Left lobe of liver (tissue), 2 donors: ENCODE data around the gene AGT. TPM values are rescaled to one million over a fixed set of nuclear protein-coding genes. Genes with fewer than 3 reads are reported as not detected.
A peak's percentile ranks its signal among the peaks of the same experiment; 100 is the strongest.
"Not testable (repeated sequence)": the region's sequence is repeated elsewhere in the genome, so short reads cannot be mapped to it uniquely, and the experiment has no call there.

ENCODE experiments used
- ATAC-seq: fragments of 200-7000 bp; cut with Tn5 transposase; one replicate; pipeline ENCODE4 v1.9.1; 2020; ENCODE audit warnings: mild to moderate bottlenecking, moderate library complexity
- DNase-seq: peaks from one replicate; pipeline ENCODE4 v3.0.0-alpha.2; 2020; ENCODE audit warnings: low spot score
- total RNA-seq: library from RNA; stranded (reverse); gene quantifications from one replicate; pipeline ENCODE4 v1.2.1, GENCODE V29; 2021
- donor health status: DM: no; HTN: no; CAD: no; lungs with moderate emphysema.
- donor health status: DM: no; HTN: yes; CAD: no.

Gene AGT
- total RNA-seq, 1 donor from 2014 or later, result 2,376 TPM

DNA sequence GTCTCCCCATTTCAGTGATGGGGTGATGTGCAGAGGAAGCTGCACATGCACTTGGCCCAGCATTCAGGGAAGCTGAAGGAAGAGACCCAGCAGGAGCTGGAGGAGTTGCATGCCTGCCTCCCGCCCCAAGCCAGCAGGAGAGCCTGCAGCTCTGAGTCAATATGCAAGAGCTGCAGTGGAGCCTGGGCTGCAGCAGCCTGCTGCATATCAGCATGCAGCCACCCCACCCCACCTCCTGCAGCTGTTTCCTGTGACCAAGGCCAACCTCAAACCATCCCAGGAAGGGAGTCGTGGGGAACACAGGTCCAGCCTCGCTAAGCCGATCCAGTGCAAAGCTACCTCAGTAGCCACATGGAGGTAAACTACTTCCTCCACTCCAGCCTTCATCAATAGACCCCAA is 18.9 kb downstream of the AGT start:
- ATAC-seq (no peak), DNase-seq (no peak)

DNA sequence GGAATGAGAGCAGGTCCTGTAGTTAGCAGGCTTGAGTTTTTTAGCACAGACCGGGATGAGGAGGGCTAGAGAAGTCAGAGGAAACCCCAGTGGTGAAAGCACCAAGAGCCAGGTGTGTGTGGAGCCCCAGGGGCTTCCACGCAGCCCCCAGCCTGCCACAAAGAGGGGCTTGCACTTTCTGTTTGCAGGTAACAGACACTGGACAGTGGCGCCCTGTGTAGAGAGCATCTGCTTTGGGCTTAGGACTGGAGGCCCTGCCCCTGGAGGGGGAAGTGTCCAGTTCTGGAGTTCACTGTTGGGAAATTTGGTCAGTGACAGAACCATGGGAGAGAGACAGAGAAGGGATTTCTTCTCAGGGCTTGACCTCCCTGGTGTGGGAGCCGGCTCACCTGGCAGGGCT is 19.5 kb downstream of the AGT start:
- ATAC-seq, result no peak
- no peak for DNase-seq

DNA sequence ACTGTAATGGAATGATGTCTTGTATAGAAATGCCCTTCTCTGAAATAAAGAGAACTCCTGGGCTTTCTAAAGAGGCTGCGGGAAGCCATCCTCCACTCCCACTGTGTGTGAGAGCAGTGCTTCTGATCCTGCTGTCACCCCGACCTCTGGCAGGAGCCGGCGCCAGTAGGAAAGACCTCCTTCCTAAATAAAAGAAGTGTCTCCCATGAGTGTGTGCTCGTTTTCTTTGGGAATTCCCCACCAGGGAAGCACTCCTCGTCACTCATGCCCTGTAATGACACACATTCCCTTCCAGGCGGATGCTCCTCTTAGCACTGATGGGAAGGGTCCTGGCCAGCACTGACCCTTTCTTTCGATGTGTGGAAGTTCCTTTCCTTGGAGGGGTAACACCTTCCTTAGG is 20.1 kb downstream of the AGT start:
- DNase-seq (no peak), ATAC-seq (no peak)

DNA sequence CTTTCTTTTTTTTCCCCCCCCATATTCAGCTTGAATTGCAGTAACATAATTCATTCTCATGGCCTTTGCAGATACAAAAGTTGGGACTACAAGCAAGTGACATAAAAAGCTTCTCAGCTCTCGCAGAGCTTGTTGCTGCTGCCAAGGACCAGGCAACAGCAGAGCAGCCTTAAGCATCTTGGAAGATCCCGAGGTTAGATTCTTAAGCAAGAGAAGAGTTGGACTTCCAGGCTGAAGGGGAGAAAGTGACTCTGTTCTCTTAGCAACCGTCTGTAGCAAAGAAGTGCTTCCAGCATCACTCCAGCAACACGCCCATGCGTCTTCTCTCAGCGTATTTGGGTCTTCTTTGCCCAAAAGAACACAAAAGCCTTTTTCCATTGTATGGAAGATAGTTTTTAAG is 20.7 kb downstream of the AGT start:
- ATAC-seq, result no peak
- no peak for DNase-seq

DNA sequence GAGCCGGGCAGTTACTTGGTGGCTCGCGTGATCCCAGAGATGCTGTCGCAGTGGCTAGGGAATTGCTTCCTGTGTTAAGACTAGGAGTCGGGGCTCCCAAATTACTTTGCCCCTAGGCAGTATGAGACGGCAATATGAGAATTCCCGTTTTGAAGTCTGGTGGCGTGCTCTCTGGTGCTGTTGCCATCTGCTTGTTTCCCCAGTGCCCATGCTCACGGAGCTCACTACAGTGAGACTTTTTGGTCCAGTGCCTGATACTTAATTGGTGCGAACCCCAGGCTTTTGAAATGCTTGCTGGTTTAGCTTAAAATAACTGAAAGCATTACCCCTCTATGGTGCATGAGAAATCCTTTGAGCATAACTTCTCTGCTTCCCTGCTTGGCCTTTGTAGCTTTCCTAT is 22.3 kb downstream of the AGT start:
- DNase-seq (no peak), ATAC-seq (no peak)

DNA sequence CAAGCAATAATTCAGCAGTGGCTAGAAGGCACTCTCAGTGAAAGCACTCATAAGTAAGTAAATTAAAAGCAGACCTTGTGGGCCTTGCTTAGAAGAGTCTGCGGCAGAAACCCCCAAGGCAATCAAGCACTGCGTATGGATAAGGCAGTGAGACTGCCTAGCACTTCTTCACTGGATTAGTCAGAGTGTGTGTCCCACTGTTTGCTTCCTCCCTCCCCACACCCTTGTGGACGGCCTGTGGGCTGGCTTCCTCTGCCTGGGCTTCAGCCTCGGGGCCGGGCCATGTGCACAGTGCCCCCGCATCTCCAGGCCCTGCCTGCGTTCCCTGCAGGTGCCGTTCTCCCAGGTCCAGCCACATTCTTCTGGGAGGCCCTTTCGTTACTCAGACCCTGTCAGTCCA is 23.8 kb downstream of the AGT start:
- ATAC-seq (no peak), DNase-seq (no peak)

DNA sequence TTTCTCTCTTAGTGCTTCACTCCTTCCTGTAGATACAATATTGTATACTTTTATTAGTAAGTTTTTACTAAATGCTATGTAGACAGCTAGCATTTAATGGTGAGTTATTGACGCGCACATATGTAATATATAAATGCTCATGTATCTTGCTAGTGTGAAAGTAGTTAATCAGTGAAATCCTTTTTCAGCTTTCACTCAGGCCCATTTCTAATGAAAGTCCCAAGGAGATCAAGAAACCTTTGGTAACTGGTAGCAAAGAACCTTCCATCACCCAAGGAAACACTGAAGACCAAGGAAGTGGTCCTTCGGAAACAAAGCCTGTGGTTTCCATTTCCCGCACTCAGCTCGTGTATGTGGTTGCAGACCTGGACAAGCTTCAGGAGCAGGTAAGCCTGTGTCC is 27.2 kb downstream of the AGT start:
- ATAC-seq, result no peak

DNA sequence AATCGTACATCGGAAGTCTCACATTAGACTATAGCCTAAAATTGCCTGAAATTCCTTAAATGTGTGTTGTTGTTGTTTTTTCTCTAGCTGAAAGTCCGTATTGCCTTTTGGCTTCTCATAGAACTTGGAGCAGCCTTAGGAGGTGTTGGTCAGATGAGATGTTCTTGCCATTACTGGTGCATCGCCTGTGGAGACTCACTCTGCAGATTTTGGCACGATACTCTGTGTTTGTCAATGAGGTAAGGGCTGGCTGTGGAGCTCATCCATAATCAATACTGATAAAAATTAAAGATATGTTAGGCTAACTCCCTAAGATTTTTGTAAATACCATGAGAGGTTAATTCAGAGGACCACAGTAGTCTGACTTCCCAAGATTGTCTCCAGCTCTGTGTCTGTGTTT is 28.9 kb downstream of the AGT start:
- ATAC-seq (peak; percentile 54), DNase-seq (no peak)

More for the DNA sequence above, 27.2 kb downstream of the AGT start:
- no peak for DNase-seq

DNA sequence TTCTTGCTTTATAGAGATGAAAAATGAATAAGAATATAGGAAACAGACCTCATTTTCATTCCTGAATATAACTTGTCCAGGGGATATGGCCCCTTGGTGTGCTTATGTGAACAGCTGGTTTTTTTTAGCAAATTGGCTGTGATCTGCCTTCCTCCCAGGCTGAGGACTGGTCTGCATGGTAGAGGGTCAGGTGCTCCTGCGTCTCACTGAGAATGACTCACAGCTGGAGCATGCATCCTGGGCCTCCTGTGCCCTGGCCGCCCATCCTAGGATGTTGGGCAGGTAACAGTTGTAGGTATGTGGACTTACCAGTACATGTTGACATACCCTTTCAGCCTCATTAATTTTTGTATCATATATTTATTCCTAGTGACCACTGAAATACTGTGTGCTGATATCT is 29.8 kb downstream of the AGT start:
- no peak for DNase-seq
- no peak for ATAC-seq

DNA sequence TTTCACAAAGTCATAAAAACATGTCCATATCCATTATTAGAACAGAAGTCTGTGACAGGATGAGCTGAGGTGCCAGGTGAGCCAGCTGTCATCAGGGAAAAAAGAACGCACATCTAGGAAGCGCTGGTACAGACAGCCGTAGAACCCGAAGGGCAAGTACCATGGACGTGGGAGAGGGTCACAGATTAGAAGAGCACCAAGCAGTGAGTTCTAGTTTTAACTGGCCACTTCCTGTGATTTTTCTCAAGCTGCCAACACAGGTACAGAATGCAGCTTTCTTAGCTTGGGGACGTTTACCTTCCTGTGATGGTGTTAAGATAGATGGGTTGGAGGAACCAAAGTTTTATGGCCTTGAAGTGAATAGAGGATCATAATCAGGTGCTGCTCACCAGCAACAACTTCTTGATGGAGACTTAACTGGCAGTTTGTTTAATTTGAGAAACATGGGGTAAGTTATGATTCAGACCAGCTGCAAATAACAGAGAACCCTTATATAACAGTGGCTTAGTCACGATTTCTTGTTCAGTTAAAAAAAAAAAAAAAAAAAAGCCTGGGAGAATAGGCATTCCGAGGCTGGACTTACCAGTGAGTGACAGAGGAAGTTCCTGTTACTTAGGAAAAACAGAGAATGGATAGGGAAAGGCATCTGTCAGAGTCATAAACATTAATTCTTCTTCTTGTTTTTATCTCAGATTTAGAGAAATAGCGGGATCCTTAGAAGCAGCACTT is 30.9 kb downstream of the AGT start:
- ATAC-seq (no peak), DNase-seq (no peak)

DNA sequence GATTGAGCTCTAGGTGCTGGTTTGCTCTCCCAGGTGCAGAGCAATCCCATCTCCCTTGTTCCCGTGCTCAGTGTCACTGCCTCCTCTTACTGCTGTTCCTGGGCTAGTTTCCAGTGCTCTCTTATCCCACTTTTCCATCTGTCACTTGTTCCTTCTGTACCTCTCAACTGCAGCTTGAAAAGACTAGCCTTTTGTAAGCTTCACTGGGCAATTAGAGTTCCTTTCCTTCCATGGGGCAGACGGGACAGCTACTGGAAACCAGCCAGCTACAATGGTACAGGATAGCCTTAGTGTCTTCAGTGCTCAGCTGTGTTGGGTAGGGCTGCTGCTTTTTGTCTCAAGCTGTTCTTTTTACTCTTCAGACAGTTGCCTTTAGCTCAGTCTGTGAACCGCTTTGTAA is 31.6 kb downstream of the AGT start:
- DNase-seq (no peak), ATAC-seq (peak; percentile 49)

DNA sequence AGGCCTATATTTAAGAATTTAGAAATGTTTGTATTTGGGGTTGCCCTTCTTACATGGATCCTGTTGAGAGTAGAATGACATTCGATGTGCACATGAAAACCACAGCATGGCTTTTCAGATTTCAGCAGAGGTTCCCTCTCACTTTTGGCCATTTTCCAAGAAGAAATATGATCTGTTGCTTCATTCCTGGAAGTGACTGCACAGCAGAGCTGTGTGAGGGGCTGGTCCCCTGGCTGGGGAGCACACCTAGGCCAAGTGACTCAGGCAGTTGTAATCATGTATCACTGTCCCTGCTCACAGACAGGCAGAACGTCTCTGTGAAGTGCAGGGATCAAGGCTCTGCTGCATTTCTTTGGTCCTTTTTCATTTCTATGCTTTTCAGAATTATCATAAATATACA is 32.3 kb downstream of the AGT start:
- no peak for DNase-seq
- peak; percentile 37 for ATAC-seq

DNA sequence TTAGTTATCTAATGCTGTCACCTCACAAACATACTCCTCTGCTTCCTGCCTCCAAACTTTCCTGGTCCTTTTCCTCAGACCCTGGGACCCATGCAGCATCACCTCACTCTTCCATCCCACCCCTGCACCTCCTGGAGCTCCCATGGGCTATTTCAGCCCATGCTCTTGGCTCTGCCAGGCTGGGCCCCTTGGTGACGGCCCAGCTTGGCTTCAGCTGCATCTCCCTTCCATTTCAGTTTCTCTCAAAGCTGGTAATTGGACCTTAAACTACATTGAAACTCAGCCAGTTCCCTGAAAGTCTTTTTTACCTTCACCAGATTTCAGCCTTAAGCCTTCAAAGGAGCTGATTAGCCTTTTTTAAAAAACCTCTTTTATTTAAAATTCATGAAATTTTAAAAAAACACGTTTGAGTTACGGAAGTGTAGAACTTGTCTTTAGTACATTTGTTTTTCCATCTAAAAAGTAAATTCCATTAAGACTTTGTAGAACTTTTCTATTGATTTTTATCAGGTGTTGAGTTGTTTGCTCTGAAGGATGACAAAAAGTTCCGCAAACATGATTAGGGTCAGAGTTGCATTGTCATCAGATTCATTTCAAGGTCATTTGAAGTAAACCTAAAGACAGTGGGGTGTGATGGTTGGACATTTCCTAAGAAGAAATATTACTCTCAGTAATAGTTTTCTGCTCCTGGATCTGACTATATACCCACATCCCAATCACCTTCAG is 33.5 kb downstream of the AGT start:
- DNase-seq (no peak), ATAC-seq (peak; percentile 67)

DNA sequence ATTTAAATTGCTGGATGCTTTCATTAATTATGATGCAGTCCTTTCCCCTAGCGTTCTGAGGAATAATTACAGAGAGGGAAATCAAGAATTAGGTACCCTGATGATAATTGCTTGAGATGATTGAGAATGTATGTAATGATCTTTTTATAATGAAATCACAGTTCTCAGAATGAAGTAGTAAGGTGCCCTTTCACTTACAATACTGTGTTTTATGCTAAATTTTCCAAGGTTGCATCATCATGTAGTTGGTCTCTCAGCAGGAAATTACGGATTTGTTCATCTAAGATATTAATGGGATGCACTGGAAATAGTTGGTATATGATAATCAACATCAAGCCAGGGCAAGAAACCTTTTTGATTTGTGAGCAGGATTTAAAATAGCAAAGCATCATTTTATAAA is 34.1 kb downstream of the AGT start:
- DNase-seq (no peak), ATAC-seq (no peak)

DNA sequence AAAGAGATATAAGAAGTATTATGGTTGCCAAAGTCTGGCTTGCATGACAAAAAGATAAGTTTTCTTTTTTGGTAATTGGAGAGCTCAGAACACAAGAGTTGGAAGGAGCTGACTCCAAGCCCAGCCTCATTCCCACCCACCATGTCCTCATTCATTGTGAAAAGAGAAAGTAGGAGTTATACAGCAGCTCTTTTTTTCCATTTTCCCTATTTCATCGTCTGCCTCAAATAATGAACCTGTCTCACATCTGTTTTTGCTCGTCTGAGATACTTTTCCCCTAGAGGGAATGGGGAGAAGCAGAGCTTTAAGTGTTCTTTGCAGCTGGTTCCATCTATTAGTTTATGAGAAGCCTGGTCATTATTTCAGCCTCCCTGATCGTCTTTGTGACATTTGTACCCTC is 34.7 kb downstream of the AGT start:
- DNase-seq (no peak), ATAC-seq (no peak)

DNA sequence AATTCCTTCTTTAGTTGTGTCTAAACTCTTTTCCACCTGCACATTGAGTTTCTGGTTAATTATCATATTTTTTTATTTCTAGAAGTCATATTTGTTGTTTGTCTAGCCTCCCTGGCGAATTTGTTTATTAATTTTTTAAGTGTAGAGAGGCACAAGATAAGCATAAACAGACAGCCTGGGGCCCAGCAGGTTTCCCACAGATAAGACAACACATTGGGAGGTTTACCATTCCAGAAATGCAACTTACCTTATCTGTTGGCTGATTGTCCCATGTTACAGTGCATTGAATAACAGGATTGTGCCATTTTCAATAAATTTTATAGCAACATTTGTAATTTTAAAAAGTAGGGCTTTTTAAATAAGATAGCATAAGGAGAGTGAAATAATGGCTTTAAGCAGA is 36.7 kb downstream of the AGT start:
- no peak for DNase-seq
- ATAC-seq, result no peak

DNA sequence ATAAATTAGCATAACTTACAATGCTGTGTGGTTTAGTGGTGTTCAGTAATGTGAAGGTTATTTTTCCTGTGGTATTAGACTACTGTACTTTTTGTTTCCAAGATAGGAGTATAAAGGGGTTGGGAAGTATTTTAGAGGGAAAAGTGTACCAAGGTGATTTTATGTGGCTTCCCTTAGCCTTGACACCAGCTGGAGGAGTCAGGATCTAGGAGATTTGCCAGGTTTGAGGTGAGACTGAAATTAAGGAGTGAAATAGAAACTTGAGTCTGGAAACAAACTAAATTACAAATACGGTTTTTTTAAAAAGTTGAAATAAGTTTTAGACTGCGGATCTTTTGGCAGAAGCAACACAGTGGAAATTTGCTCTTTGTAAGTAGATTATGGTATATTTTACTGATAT is 39.3 kb downstream of the AGT start:
- no peak for DNase-seq

DNA sequence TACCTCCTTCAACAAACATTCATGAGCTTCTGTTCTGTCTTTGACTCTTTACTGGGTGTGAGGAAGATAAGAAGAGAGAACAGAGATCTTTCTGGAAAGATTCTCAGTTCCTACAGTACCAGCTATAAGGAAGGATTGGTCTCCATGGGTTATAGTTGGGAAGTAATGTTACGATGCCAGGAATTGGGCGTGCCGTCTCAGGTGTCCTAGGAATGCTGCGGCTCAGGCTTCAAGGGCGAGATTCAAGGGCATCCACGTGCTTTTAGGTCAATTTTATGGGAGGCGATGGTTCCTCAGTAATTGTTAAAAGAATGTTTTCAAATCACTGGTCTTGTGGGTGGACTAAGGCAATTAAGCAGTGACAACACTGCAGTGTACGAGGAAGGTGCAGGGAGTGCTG is 44.4 kb downstream of the AGT start:
- DNase-seq, result no peak
- ATAC-seq, result no peak

More for the DNA sequence above, 39.3 kb downstream of the AGT start:
- ATAC-seq, result no peak

DNA sequence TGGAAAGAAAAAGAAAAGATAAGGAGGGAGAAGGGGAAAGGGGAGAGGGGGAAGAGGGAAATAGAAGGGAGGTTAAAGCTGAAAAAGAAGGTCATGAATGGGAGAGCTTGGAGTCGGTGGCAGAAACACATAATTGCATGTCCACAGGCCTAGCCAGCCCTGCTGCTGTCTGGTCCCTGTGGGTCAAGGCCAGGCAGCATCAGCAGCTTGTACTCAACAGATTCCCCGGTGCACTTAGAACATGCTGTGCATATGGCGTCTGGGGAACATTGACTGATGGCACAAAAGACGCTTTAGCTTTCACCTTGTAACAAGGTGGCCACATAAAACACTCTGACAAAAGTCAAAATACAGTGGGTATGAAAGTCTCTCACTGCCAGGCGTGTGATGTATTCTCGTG is 45.7 kb downstream of the AGT start:
- DNase-seq (no peak), ATAC-seq (no peak)

DNA sequence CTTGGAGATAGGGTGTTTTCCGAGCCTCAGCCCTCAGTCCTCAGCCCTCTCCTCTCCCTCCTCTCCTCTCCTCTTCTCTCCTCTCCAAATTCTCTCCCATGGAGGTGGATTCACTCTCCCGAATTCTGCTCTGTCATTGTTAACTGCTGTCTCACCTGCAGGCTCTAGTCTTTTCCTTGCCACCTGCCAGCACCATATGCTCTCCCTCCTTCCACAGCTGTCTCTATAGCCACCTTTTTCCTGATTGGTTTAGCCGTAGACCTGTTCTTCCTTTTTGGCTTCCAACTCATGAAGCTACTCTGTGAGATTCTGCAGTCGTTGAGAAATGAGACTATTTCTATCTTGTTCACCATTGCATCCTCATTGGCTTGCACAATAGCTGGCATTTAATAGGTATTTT is 51.9 kb downstream of the AGT start:
- DNase-seq (no peak), ATAC-seq (no peak)

DNA sequence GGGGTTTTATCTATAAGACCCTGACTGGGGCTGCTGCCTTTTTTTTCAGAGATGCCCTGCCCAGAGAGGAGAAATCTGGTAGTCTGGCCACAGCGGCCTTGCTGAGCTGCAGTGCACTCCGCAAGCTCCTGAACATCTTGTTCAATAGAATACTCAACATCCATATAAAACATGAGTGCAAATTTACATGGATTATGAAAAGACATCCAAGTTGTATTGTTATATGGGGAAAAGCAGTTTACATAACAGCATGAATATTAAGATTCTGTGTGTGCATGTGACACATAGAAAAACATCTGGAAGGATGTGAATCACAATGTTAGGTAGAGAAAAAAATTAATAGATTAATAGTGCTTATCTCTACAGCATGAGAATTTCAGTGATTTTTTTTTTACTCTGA is 55.2 kb downstream of the AGT start:
- ATAC-seq, result no peak
- DNase-seq, result no peak

DNA sequence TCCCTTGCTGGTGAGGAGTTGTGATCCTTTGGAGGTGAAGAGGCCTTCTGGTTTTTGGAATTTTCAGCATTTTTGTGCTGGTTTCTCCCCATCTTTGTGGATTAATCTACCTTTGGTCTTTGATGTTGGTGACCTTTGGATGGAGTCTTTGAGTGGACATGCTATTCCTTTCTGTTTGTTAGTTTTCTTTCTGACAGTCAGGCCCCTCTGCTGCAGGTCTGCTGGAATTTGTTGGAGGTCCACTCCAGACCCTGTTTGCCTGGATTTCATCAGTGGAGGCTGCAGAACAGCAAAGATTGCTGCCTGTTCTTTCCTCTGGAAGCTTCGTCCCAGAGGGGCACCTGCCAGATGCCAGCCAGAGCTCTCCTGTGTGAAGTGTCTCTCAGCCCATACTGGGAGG is 55.8 kb downstream of the AGT start:
- not testable (repeated sequence) for DNase-seq, ATAC-seq

DNA sequence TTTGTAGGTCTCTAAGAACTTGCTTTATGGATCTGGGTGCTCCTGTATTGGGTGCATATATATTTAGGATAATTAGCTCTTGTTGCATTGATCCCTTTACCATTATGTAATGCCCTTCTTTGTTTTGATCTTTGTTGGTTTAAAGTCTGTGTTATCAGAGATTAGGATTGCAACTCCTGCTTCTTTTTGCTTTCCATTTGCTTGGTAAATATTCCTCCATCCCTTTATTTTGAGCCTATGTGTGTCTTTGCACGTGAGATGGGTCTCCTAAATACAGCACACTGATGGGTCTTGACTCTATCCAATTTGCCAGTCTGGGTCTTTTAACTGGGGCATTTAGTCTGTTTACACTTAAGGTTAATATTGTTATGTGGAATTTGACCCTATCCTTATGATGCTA is 57.2 kb downstream of the AGT start:
- not testable (repeated sequence) for ATAC-seq, DNase-seq
